ENCODE data around the gene UGT2B15.
"Not testable (repeated sequence)": the region's sequence is repeated elsewhere in the genome, so short reads cannot be mapped to it uniquely, and the experiment has no call there.

The UGT2B15 gene

GRCh38 chr4:68630371-68630770, 40.1 kb downstream of the UGT2B15 start:
- ATAC-seq, result no peak
- TF ChIP-seq CSRNP3 (CRISPR knock-in tag; IDR thresholded peaks at IDR 0.05) (no peak), TOX (CRISPR knock-in tag; IDR thresholded peaks at IDR 0.05; ENCODE audit: borderline replicate concordance) (no peak), ZFP3 (CRISPR knock-in tag; IDR thresholded peaks at IDR 0.05) (no peak), ZNF70 (CRISPR knock-in tag; IDR thresholded peaks at IDR 0.05) (no peak), OSR1 (CRISPR knock-in tag; IDR thresholded peaks at IDR 0.05) (no peak)

GRCh38 chr4:68622731-68623130, 47.7 kb downstream of the UGT2B15 start:
- ATAC-seq, result not testable (repeated sequence)

GRCh38 chr4:68617003-68617698, 53.3 kb downstream of the UGT2B15 start:
- no peak for TF ChIP-seq ZNF565 (CRISPR knock-in tag; conservative IDR thresholded peaks at IDR 0.05; ENCODE audit: low read depth)
- TF ChIP-seq RARB (CRISPR knock-in tag; IDR thresholded peaks at IDR 0.05), result no peak
- no peak for TF ChIP-seq CSDC2 (CRISPR knock-in tag; IDR thresholded peaks at IDR 0.05)
- TF ChIP-seq ZFP3 (CRISPR knock-in tag; IDR thresholded peaks at IDR 0.05), result no peak
- TF ChIP-seq TSHZ2 (CRISPR knock-in tag; IDR thresholded peaks at IDR 0.05), result no peak
- no peak for TF ChIP-seq ZNF8 (CRISPR knock-in tag; IDR thresholded peaks at IDR 0.05)
- TF ChIP-seq ARNTL (CRISPR knock-in tag; IDR thresholded peaks at IDR 0.05; ENCODE audit: borderline replicate concordance, low read depth), result no peak
- TF ChIP-seq ISL1 (CRISPR knock-in tag; IDR thresholded peaks at IDR 0.05), result no peak
- TF ChIP-seq TCF4 (CRISPR knock-in tag; IDR thresholded peaks at IDR 0.05; ENCODE audit: borderline replicate concordance), result no peak
- no peak for TF ChIP-seq BACH2 (CRISPR knock-in tag; IDR thresholded peaks at IDR 0.05; ENCODE audit: borderline replicate concordance)
- TF ChIP-seq CREB5 (CRISPR knock-in tag; IDR thresholded peaks at IDR 0.05; ENCODE audit: low read depth), result no peak
- no peak for TF ChIP-seq PATZ1 (CRISPR knock-in tag; IDR thresholded peaks at IDR 0.05; ENCODE audit: borderline replicate concordance)
- no peak for TF ChIP-seq ESRRG (CRISPR knock-in tag; IDR thresholded peaks at IDR 0.05)
- TF ChIP-seq PPARA (CRISPR knock-in tag; IDR thresholded peaks at IDR 0.05; ENCODE audit: borderline replicate concordance), result no peak
- no peak for ATAC-seq

- ATAC-seq, result no peak
- no peak for TF ChIP-seq CSDC2 (CRISPR knock-in tag; IDR thresholded peaks at IDR 0.05)
- no peak for TF ChIP-seq ZNF8 (CRISPR knock-in tag; IDR thresholded peaks at IDR 0.05)
- no peak for TF ChIP-seq CSRNP3 (CRISPR knock-in tag; IDR thresholded peaks at IDR 0.05)
- no peak for TF ChIP-seq ZNF70 (CRISPR knock-in tag; IDR thresholded peaks at IDR 0.05)
- no peak for TF ChIP-seq TCF4 (CRISPR knock-in tag; IDR thresholded peaks at IDR 0.05; ENCODE audit: borderline replicate concordance)
Measured at GRCh38 chr4:68615699-68616422, 54.6 kb downstream of the UGT2B15 start.

Data from SK-N-SH treated with all-trans-retinoic acid at 6 μM for 48 hours (cell line).